ENCODE data around the gene ACTR5.
A peak's percentile ranks its signal among the peaks of the same experiment; 100 is the strongest.
"Not testable (repeated sequence)": the region's sequence is repeated elsewhere in the genome, so short reads cannot be mapped to it uniquely, and the experiment has no call there.

The ACTR5 gene

DNA sequence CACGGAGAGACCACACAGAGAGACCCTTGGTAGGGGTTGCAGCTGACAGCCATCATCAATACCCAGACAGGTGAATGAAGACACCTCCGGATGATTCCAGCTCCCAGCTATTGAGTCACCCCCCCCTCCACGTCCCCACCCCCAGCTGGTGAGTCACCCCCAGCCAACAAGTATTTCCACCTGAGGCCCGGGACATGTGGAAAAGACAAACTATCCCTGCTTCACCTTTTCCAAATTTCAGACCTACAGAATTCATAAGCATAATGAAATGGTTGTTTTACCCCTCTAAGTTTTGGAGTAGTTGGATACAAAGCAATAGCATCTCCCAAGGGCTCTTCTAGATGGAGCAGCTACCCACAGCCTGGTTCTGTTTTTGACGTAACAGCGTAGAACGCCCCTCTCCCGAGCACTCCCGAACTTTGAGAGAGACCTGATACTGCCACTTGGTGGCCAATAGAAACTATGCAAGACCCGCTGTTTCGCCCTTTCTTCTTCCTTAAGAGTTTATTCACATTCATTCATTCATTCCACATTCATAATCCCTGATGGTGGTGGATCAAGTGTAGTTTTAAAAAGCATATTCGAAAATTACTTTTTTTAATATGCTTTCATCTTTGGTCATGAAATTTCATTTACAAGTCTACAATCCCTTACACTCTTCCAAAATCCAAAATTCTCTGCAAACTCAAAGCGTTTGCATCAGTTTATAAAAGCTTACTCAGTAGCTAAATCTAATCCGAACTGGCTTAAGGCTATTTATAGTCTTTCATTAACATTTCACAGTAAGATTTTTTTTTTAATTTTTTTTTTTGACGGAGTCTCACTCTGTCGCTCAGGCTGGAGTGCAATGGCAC is 42.2 kb downstream of the ACTR5 start:
- TF ChIP-seq, protein P1, sequence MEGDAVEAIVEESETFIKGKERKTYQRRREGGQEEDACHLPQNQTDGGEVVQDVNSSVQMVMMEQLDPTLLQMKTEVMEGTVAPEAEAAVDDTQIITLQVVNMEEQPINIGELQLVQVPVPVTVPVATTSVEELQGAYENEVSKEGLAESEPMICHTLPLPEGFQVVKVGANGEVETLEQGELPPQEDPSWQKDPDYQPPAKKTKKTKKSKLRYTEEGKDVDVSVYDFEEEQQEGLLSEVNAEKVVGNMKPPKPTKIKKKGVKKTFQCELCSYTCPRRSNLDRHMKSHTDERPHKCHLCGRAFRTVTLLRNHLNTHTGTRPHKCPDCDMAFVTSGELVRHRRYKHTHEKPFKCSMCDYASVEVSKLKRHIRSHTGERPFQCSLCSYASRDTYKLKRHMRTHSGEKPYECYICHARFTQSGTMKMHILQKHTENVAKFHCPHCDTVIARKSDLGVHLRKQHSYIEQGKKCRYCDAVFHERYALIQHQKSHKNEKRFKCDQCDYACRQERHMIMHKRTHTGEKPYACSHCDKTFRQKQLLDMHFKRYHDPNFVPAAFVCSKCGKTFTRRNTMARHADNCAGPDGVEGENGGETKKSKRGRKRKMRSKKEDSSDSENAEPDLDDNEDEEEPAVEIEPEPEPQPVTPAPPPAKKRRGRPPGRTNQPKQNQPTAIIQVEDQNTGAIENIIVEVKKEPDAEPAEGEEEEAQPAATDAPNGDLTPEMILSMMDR (IDR thresholded peaks at IDR 0.05; ENCODE audit: low read depth, low read length, missing control alignments) = peak; percentile 80
- peak; percentile 31 for DNase-seq (ENCODE audit: low read depth)
- no peak overlapping the region for H3K4me3 ChIP-seq (ENCODE audit: low read depth, low read length)

DNA sequence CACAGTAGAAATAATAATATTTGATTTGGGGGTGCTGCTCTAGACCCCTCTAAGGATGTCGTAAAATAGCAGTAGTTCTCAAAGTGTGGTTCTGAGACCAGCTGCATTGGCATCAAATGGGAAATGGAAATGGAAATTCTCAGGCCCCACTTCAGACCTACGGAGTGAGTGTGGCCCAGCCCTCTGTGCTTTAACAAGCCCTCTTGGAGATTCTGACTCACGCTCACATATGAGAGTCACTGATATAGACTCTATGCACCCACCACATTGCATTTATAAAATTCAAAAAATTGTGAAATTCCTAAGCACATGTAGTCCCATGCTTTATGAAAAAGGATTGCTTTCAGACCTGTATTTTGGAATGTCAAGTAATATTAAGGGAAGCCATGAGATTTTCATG is 43.0 kb downstream of the ACTR5 start:
- TF ChIP-seq, protein P1 (IDR thresholded peaks at IDR 0.05; ENCODE audit: low read depth, low read length, missing control alignments) = no peak
- no peak overlapping the region for H3K4me3 ChIP-seq (ENCODE audit: low read depth, low read length)
- no peak for DNase-seq (ENCODE audit: low read depth)

DNA sequence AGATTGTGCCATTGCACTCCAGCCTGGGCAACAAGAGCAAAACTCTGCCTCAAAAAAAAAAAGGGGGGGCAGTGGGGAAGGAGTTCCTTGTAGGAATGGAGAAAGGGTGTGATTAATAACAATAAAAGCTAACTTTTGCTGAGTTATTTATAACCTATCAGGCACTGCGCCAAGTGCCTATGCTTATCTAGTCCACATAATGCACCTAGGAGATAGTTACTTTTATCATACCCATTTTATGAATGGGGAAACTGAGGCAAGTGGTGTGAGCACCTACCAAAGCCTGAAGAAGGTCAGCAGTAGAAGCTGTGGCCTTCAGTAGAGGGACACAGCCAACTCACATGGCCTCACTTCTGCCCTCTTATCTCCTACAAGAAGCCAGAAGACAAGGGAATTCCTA is 43.7 kb downstream of the ACTR5 start:
- no peak overlapping the region for H3K4me3 ChIP-seq (ENCODE audit: low read depth, low read length)
- TF ChIP-seq, protein P1 (IDR thresholded peaks at IDR 0.05; ENCODE audit: low read depth, low read length, missing control alignments) = no peak
- no peak for DNase-seq (ENCODE audit: low read depth)

DNA sequence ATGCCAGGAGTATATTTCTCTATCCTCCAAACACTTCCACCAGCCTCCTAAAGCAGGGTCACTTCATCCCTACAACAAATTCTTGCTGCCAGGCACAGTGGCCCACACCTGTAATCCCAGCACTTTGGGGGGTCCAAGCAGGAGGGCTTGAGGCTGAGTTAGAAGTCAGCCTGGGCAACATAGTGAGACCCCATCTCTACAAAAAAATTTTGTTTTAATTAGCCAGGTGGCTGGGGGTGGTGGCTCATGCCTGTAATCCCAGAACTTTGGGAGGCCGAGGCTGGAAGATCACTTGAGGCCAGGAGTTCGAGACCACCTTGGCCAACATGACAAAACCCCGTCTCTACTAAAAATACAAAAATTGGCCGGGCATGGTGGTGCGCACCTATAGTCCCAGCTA is 45.8 kb downstream of the ACTR5 start:
- DNase-seq (ENCODE audit: low read depth); H3K4me3 ChIP-seq (ENCODE audit: low read depth, low read length): not testable (repeated sequence)

DNA sequence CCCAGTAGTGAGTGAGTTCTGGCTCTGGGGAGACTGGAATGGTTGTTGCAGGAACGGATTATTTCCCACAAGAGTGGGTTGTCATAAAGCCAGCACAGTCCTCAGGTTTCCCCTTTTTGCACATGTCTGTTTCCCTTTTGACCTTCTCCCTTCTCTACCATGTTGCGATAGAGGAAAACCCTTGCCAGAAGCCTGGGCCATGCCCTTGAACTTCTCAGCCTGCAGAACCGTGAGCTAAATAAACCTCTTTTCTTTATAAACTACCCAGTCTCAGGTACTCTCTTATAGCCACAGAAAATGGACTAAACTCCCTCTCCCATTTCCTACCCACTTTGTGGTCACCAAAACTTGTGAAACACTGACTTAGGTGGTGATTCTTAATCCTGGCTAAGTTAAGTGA is 50.0 kb downstream of the ACTR5 start:
- no peak for DNase-seq (ENCODE audit: low read depth)
- H3K4me3 ChIP-seq (ENCODE audit: low read depth, low read length) = no peak overlapping the region
- TF ChIP-seq, protein P1 (IDR thresholded peaks at IDR 0.05; ENCODE audit: low read depth, low read length, missing control alignments) = no peak

DNA sequence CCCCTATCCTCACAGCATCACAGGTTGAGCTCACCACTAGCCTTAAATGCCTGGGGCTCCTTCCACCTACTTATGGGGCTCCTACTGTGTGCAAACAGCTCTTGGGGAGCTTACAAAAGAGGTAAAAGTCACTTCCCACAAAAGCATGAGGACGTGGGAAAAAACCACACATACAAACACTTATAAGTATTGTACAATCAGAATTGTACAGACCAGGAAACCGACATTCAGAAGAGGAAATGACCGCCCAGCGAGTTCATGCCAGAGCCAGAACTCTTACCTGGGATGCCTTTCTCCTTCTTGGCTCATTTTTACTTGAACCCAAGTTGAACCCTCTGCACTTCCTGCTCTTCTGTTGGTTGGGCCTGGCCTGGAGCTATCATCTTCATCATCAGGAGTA is 50.9 kb downstream of the ACTR5 start:
- TF ChIP-seq, protein P1 (IDR thresholded peaks at IDR 0.05; ENCODE audit: low read depth, low read length, missing control alignments) = no peak
- H3K4me3 ChIP-seq (ENCODE audit: low read depth, low read length) = no peak overlapping the region
- no peak for DNase-seq (ENCODE audit: low read depth)

DNA sequence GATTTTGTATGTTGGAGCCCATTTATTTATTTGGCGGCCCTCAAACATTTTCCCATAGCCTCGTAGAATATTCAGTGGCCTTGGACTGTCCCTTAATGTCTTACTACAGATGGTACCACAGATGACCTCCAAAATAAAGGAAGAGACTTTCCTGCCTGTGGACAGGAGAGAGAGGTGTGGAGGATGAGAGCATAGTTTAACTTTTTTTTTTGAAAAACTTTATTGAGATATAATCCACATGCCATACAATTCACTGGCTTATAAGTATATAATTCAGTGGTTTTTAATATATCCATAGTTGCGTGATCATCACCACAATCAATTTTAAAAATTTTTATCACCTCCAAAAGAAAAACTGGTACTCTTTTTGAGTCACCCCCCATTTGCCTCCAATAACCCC is 52.6 kb downstream of the ACTR5 start:
- no peak overlapping the region for H3K4me3 ChIP-seq (ENCODE audit: low read depth, low read length)
- TF ChIP-seq, protein P1 (IDR thresholded peaks at IDR 0.05; ENCODE audit: low read depth, low read length, missing control alignments) = no peak
- no peak for DNase-seq (ENCODE audit: low read depth)
